ENCODE results near the gene PHYKPL.

PHYKPL gene

GRCh38 chr5:178232124-178232919 is at the start of gene PHYKPL:
PHYKPL (minus strand) TSS chr5:178232802; CDS start chr5:178232550, 252 bp downstream.
- peak; percentile 69 for ATAC-seq
- peak; percentile 79 for DNase-seq

GRCh38 chr5:178282391-178282790 is 49.8 kb upstream of the PHYKPL start:
- ATAC-seq (no peak), DNase-seq (no peak)

DNA sequence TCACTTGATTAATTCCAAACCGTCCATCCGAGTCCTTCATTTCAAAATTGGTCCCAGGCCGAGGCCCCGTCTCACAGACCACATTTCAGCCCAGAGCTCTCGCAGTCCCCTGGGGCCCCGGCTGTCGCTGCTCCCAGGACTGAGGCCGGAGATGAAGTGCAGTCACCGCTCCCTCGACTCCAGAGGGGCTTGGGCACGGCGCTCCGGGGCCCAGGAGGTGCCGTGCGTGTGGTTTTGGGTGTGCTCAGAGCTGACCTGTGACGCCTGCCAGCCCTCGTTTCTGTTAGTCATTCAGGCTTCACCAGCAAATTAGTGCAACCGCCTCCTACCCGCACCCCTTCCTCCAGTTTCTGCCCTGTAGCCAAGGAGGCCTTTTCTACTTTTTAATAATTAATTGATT is 48.7 kb upstream of the PHYKPL start:
- DNase-seq (no peak), ATAC-seq (no peak)

DNA sequence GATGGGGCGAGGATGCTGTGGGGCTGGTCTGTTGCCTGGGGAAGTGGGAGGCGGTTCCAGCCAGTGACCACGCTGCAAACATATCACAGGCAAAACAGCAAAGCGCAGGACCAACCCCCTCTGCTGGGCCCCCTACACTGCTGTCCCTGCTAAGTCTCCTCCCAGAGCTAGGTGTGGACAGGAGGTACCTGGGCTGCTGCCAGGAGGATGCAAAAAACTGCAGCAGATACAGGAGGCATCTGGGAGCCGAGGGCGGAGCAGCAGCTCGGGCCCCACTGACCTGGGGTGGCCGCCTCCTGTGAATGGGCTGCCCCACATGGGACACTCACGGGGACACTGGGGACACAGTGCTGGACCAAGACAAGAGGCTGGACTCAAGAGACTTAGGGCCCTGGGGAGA is 48.0 kb upstream of the PHYKPL start:
- ATAC-seq, result no peak
- DNase-seq, result no peak

DNA sequence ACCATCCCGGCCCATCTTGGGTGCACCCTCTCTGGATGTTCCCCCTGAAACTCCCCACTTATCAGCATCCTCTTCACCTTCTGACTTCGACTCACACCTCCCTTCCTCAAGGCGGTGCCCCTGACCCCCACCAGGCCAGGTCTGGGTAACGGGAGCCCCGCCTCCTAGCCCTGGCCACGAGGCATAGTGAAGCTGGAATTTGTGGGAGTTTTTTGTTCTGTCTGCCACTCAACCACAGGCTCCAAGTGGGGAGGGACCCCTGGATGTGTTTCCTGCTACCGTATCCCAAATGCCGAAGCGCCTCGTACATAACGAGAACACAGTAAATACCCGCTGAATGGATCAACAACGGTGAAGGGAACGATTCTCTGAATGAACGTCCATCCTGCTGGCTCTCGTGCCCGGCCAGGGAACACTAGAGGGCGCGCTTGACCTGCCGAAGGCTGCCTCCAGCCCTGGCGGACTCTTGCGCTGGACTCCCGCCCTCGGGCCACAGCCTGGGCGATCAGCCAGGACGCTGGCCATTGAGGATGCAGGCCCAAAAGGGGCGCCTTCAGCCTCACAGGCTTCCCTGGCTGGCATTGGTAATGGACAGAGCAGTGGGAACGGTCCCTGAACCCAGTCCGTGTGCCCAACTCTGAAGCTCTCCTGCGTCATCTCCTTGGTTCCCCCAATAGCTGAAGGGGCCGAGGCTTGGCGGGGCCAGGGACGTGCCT is 47.3 kb upstream of the PHYKPL start:
- DNase-seq, result peak; percentile 83
- peak; percentile 73 for ATAC-seq

GRCh38 chr5:178279026-178279722 is 46.6 kb upstream of the PHYKPL start:
- ATAC-seq (no peak), DNase-seq (no peak)

DNA sequence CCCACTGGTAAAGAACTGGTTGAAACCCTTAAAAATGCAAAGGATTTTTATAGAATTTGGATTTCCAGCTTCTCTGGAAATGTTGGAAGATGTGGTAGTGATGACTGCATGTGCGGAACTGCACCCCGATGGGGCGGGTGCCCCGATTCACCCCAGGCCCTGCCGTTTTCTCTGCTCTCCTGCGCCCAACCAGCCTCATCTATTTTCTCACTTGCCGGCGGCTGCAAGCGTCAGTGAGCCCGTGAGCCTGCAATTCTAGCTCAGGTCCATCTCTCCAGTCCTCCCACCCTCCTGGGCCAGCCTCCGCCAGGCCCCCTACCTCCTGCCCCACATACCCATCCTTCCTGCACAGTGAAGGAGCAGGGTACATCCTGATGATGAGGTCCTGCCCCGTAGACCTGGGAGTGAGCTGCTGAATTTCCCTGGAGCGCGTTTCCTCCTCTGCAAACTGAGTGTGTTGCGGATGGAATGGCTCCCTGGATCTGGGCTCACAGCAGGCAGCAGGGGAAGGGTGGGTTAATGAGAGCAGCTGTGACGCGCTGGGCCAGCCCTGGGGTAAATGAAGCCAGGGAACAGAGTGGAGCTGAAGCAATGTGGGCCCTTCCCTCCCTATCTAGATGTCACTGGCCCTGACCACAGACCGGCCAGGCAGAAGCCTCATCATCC is 45.9 kb upstream of the PHYKPL start:
- ATAC-seq (no peak), DNase-seq (no peak)

DNA sequence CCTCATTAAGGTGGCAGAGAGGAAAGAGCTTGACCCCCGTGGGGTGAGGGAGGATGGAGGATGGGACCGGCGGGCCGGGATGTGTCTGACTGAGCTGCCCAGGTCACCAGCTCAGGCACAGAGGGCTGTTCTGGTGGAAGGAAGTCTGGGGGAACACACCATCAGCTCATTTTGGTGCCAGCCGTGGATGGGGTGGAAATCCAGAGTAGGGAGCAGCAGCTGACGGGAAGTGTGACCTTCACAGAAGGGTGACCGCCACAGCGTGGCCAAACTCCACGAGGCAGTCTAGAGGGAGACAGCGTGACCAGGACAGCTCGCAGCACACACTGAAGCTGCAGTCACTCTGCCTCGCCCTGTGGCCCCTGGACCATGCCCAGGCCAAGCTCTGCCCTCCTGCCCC is 45.3 kb upstream of the PHYKPL start:
- DNase-seq (no peak), ATAC-seq (no peak)

DNA sequence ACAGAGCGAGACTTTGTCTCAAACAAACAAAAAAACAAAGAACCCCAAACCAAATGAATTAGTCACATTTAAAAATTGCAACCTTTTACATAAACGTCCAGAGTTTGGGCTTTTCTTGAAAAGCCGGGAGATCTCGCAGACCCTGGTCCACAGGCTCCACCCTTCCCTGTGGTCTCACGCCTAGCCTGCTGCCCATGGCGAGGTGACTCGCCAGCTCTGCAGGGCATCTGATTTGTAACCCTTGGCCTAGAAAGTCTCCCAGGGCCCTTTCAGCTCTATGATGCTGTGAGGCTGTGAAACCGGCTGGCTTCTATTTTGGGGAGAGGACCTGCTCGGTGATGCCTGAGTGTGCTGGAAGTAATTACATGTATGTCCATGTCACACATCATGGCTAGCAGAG is 44.7 kb upstream of the PHYKPL start:
- no peak for ATAC-seq

GRCh38 chr5:178274781-178275537 is 42.4 kb upstream of the PHYKPL start:
- DNase-seq (no peak), ATAC-seq (no peak)

More for the DNA sequence above, 44.7 kb upstream of the PHYKPL start:
- DNase-seq, result no peak

GRCh38 chr5:178273665-178274541 is 41.3 kb upstream of the PHYKPL start:
- DNase-seq (no peak), ATAC-seq (no peak)

DNA sequence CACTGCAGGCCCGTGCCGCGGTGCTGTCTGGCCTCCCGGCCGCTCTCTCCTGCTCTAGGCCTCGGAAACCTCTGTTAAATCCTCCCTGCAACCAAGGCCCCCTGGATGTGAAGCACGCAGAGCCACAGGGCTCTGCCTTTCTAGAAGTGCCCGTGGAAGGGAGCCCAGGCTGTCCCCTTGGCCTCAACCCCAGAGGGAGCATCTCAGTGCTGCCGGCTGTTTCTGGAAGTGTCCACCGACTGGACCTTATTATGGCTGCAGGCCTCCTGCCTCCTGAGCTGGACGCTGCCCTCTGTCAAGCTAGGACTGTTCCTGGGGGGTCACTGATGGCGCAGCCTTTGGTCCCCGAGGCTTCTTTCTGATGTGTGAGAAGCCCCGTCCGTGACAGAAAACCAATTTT is 40.4 kb upstream of the PHYKPL start:
- ATAC-seq, result no peak
- no peak for DNase-seq

GRCh38 chr5:178272591-178272990 is 40.0 kb upstream of the PHYKPL start:
- ATAC-seq, result no peak
- DNase-seq, result no peak

GRCh38 chr5:178271726-178272479 is 39.3 kb upstream of the PHYKPL start:
- no peak for ATAC-seq
- no peak for DNase-seq

DNA sequence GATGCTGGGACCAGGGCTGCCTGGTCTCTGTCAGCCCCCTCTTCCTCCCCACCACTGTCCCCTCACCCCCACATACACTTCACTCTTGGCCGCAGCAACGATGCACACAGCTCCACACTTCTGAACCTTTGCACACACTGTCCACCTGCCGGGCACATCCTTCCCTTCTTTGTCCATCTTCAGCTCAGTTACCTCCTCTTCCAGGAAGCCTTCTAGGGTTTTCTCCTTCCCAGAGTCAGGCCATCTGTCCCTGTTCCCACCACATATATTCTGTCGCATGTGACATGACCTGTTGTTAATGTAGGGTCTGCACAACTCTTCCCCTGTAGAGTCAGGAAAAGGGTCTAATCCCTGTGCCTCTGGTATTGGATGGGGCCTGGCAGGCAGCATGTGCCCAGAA is 38.6 kb upstream of the PHYKPL start:
- ATAC-seq, result no peak
- DNase-seq, result no peak

- no peak for ATAC-seq
- DNase-seq, result no peak
Observed at GRCh38 chr5:178269499-178269898, 36.9 kb upstream of the PHYKPL start.

DNA sequence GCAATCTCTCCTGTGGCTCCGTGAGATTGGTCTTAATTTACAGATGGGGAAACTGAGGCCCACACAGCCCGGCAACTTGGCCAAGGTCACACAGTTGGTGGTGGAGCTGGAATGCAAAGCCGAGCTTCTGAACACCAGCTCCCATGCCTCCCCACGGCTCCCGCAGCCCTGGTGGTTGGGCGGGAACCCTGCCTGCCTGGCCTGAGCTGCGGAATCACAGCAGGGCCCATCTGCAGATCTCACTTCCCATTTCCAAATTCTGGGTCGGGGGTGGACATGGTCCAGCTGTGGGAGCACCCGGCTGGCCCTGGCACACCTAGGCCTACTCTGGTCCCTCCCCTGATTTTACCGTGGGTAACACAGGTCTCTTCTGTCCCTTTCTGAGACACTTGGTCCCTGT is 35.3 kb upstream of the PHYKPL start:
- no peak for ATAC-seq

GRCh38 chr5:178267245-178267644 is 34.6 kb upstream of the PHYKPL start:
- DNase-seq (no peak), ATAC-seq (no peak)

More for the DNA sequence above, 35.3 kb upstream of the PHYKPL start:
- DNase-seq, result no peak

DNA sequence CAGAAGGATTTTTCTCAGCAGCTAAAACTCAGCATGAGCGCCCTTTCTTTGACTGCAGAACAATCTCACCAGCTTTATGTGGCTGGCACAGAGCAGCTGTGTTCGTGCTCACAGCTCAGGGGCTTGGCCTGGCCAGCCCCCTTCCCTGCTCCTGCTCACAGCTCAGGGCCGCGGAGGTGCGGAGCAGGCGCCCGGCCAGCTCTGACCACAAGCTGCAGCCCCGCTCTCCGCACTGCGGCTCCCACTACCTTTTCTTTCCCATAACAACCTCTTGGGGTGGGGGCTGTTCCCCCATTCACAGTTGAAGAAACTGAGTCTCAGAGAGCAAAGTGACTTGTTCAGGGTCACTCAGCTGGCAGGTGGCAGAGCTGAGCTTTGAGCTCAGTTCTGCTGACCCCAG is 34.0 kb upstream of the PHYKPL start:
- DNase-seq, result no peak
- no peak for ATAC-seq

DNA sequence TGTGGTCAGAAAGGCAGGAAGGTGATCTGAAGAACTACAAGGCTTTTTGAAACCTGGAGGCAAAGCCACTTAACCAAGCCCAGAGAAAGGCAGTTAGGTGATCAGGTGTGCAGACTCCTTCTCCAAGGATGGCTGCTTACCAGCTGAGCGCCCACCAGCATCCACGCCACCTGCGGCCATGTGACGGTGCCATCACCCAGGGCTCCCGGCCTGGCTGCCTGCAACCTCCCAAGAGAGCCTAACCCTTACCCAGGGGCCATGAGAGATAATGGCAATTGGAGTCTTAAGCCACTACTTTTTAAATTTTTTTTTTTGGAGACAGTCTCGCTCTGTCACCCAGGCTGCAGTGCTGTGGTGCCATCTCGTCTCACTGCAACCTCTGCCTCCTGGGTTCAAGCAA is 33.1 kb upstream of the PHYKPL start:
- no peak for DNase-seq
- ATAC-seq, result no peak

Data from stimulated activated naive CD8-positive, alpha-beta T cell treated with anti-CD3 and anti-CD28 coated beads, Interleukin-15, Interleukin-2, amounts not matched to agents 100 U/mL and 50 U/mL, for 24 hours (primary cell).